ENCODE measurements around the gene PARP3. TPM values are rescaled to one million over a fixed set of nuclear protein-coding genes. Genes with fewer than 3 reads are reported as not detected.
"Not testable (repeated sequence)": the region's sequence is repeated elsewhere in the genome, so short reads cannot be mapped to it uniquely, and the experiment has no call there.

The PARP3 gene
- total and polyA plus RNA-seq, 5 experiments from 2014 or later = 4.6 to 11.7 (median 9.0) TPM

DNA sequence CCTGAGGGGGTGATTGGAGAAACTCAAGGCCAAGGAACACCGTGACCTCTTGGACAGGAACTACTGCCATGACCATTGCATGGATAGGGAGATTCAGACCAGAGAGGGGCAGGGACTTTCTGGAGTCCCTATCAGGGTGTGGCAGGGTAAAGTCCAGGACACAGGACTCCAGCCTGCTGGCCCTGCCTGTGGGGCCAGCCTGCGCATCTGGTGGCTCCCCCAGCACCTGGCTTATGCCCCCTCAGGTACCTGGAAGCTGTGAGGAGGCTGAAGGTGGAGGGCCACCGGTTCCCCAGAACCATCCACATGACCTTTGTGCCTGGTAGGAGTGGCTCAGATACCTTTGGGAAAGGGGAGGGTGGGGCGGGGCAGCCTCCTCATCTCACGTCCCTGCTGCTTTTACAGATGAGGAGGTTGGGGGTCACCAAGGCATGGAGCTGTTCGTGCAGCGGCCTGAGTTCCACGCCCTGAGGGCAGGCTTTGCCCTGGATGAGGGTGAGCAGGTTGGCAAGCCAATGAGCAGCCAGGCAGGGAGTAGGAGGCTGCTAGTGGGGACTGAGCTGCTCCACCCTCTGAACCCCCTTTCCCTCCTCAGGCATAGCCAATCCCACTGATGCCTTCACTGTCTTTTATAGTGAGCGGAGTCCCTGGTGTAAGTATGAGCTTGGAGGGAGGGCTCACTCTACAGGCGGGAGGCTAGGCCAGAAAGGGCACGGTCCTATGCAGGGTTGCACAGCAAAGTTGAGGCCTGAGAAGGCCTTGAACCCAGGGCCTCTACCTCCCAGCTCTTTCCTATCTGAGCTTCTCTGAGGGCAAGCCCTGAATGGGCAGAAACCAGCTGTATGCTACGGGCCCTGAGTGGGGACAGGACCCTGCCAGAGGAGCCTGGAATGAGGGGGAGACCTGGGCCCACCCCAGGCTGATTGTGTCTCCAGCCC lies 44.1 kb downstream of the PARP3 start:
- ATAC-seq = no peak
- Mint-ChIP-seq H3K9me3 (no peaks in the 10 kb centered on the region), H3K36me3 (peaks cover 0 to 2% (median 0%) of the 10 kb centered on the region in 3 donors), H3K27me3 (no peaks in the 10 kb centered on the region), H3K4me1 (peaks cover 14 to 27% (median 23%) of the 10 kb centered on the region in 4 donors), H3K27ac (peak overlapping the region in 7 of 10 donors; percentile 7 to 74 (median 28)), H3K4me3 (peak overlapping the region in 1 of 10 donors; percentile 24)
- POLR2A ChIA-PET = interaction anchor here (0.7 to 2.0 kb wide), 4 partner anchors 9 to 1376 kb away, joined by 3 to 9 read pairs (median 5); partner anchors contain the start of gene RPL29
- no peak for DNase-seq

DNA sequence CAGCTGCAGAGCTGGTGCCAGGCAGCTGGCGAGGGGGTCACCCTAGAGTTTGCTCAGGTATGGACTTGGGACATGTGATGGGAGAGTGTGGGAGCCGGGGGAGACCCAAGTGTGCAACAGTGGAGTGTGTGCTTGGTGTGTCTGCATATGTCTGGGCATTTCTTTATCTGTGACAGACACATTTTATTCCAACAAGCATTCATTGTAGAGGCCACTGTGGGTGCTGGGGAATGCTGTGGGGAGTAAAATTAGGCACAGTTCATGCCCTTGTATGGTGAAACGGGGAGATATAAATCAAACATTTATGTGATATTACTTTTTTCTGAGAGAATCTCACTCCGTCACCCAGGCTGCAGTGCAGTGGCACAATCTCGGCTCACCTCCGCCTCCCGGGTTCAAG lies 45.4 kb downstream of the PARP3 start:
- Mint-ChIP-seq H3K4me1 (peaks cover 13 to 27% (median 18%) of the 10 kb centered on the region in 4 donors), H3K27me3 (no peaks in the 10 kb centered on the region), H3K27ac (peak overlapping the region in 5 of 10 donors; percentile 17 to 73 (median 55)), H3K36me3 (peaks cover 0 to 8% (median 0%) of the 10 kb centered on the region in 3 donors), H3K4me3 (no peak overlapping the region), H3K9me3 (no peaks in the 10 kb centered on the region)
- POLR2A ChIA-PET = interaction anchor here (1.8 to 2.0 kb wide), 2 partner anchors 8 to 11 kb away, joined by 7 to 9 read pairs; partner anchors contain the start of gene RPL29
- DNase-seq = no peak
- ATAC-seq = no peak

DNA sequence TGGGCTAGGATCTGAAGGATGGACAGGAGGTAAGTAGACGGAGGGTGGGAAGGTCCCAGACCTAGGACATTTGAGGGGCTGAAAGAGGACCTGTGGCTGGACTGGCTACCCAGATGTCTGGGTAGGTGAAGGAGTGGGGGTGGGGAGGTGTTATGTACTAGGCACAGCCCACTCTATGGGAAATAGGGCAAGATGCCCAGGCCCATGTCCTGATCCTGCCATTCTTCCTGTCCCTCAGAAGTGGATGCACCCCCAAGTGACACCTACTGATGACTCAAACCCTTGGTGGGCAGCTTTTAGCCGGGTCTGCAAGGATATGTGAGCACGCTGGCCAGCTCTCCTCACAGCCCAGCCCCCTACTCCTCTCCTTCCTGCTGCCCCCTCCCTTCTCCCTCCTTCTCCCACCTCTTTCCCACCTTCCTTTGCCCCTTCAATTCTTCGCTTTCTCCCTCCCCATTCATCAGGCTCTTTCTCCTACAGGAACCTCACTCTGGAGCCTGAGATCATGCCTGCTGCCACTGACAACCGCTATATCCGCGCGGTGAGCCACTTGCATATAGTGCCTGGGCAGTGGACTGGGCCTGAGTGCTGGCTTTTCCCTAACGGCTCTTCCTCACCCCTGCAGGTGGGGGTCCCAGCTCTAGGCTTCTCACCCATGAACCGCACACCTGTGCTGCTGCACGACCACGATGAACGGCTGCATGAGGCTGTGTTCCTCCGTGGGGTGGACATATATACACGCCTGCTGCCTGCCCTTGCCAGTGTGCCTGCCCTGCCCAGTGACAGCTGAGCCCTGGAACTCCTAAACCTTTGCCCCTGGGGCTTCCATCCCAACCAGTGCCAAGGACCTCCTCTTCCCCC lies 46.4 kb downstream of the PARP3 start:
- POLR2A ChIA-PET = no interaction called here
- Mint-ChIP-seq H3K27me3 (no peaks in the 10 kb centered on the region), H3K4me1 (peaks cover 11 to 25% (median 14%) of the 10 kb centered on the region in 4 donors), H3K9me3 (no peaks in the 10 kb centered on the region), H3K36me3 (peaks cover 0 to 17% (median 0%) of the 10 kb centered on the region in 3 donors), H3K27ac (peak overlapping the region; percentile 19 to 82 (median 66)), H3K4me3 (peak overlapping the region in 1 of 10 donors; percentile 56)
- no peak for ATAC-seq
- no peak for DNase-seq

DNA sequence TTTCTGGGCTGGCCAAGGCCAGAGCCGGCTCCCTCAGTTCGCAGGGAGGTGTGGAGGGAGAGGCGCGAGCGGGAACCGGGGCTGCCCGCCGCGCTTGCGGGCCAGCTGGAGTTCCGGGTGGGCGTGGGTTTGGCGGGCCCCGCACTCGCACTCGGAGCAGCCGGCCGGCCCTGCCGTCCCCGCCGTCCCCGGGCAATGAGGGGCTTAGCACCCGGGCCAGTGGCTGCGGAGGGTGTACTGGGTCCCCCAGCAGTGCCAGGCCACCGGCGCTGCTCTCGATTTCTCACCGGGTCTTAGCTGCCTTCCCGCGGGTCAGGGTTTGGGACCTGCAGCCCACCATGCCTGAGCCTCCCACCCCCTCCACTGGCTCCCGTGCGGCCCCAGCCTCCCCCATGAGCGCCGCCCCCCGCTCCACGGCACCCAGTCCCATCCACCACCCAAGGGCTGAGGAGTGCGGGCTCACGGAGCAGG lies 48.4 kb downstream of the PARP3 start:
- not testable (repeated sequence) for H3K27me3 Mint-ChIP-seq, H3K4me3 Mint-ChIP-seq, ATAC-seq, H3K9me3 Mint-ChIP-seq, H3K27ac Mint-ChIP-seq, DNase-seq
- POLR2A ChIA-PET = interaction anchor here (1.2 to 1.3 kb wide), 3 partner anchors 10 to 48 kb away, joined by 3 to 5 read pairs (median 4); partner anchors contain the start of gene ABHD14A
- H3K4me1 Mint-ChIP-seq = peaks cover 18 to 36% (median 25%) of the 10 kb centered on the region in 4 donors
- peaks cover 0 to 36% (median under 1%) of the 10 kb centered on the region in 3 donors for H3K36me3 Mint-ChIP-seq

DNA sequence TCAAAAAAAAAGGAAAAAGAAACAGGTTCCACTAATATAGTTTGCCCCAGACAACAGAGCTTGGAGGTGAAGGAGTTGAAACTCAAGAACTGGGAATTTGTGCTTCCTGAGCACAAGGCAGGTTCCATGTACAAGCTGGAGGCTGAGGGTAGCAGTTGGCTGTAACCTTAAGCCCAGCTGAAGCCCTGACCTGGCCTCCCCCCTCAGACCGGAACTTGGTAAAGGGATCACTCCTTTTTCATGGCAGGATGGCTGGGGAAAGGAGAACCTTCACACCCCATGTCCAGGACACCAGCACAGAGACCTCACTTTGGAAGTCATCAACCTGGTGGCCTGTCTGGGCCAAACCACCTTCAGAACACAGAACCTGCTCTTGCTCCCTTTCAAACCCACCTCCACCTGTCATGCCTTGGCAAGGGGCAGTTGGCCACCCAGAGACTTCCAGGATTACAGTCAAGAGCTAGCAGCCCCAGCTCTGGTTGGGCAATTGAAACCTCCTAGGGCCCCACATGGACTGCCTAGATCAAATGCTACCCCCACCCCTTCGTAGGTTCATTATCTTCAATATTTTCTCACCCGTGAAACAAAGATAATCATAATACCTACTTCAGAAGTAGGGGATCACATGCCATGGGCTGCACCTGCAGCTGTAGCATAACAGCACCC lies 50.0 kb downstream of the PARP3 start:
- ATAC-seq (no peak), DNase-seq (no peak)
- H3K27ac Mint-ChIP-seq = peak overlapping the region in 4 of 10 donors; percentile 15 to 51 (median 31)
- no peaks in the 10 kb centered on the region for H3K9me3 Mint-ChIP-seq
- H3K36me3 Mint-ChIP-seq = peaks cover 0 to 38% (median 2%) of the 10 kb centered on the region in 3 donors
- no peak overlapping the region for H3K4me3 Mint-ChIP-seq
- H3K27me3 Mint-ChIP-seq = no peaks in the 10 kb centered on the region
- POLR2A ChIA-PET = interaction anchor here (1.0 to 2.5 kb wide), 5 partner anchors 9 to 50 kb away, joined by 3 to 16 read pairs (median 4); partner anchors contain the start of genes ABHD14A, ACY1, PARP3 and RRP9
- H3K4me1 Mint-ChIP-seq = peaks cover 22 to 44% (median 31%) of the 10 kb centered on the region in 4 donors

DNA sequence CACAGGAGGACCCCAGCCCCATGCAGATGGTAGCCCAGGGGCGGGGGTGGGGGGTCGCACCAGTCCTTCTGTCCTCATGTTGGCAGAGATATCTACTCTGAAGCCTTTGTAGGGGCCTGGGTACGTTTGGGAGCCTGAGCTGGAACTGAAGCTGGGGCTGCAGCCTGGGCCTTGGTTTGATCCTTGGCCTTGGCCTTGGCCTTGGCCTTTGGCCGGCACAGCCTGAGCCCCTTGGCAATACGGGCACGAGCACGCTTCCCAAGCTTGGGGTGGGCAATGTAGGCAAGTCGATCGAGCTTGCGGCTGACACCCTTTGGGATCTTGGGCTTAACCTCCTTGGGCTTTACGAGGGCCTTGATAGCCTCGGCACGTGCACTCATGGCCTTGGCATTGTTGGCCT lies 51.5 kb downstream of the PARP3 start:
- peaks cover 0 to 38% (median 2%) of the 10 kb centered on the region in 3 donors for H3K36me3 Mint-ChIP-seq
- not testable (repeated sequence) for DNase-seq, H3K27me3 Mint-ChIP-seq, ATAC-seq, H3K9me3 Mint-ChIP-seq
- H3K27ac Mint-ChIP-seq = peak overlapping the region in 8 of 10 donors; percentile 29 to 100 (median 76)
- peak overlapping the region in 7 of 10 donors; percentile 11 to 100 (median 100) for H3K4me3 Mint-ChIP-seq
- H3K4me1 Mint-ChIP-seq = peaks cover 21 to 44% (median 31%) of the 10 kb centered on the region in 4 donors
- POLR2A ChIA-PET = interaction anchor here (0.8 to 4.9 kb wide), 4 partner anchors 8 to 20 kb away, joined by 4 to 37 read pairs (median 20); partner anchors contain the start of genes ABHD14A, ABHD14B and ACY1

DNA sequence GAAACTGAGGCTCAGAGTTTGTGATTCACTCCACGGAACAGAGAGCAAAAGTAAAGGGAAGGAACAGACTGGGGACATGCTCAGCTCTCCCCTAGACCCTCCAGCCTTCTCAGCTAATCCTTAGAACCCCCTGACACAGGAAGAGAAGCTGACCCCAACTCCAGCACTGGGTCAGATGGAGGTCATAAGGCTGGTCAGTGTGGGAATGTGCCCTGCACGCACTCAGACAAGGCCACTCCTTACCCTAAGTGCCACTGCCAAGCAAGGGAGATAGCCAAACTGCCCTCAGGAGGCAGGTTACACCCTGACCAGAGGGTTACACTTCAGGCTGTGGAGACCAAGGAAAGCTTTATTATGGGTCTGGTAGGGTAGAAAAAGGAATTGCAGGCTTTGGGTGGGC lies 52.4 kb downstream of the PARP3 start:
- Mint-ChIP-seq H3K36me3 (peaks cover 0 to 38% (median 2%) of the 10 kb centered on the region in 3 donors), H3K9me3 (no peaks in the 10 kb centered on the region), H3K4me1 (peaks cover 15 to 41% (median 31%) of the 10 kb centered on the region in 4 donors), H3K27ac (peak overlapping the region; percentile 99 to 100 (median 100)), H3K27me3 (peaks cover 0 to under 1% (median 0%) of the 10 kb centered on the region in 5 donors), H3K4me3 (peak overlapping the region; percentile 95 to 100 (median 100))
- POLR2A ChIA-PET = interaction anchor here (1.2 to 4.9 kb wide), 6 partner anchors 11 to 160 kb away, joined by 3 to 37 read pairs (median 18); partner anchors contain the start of genes ABHD14A, ABHD14B, ACY1 and DUSP7
- DNase-seq (no peak), ATAC-seq (no peak)

DNA sequence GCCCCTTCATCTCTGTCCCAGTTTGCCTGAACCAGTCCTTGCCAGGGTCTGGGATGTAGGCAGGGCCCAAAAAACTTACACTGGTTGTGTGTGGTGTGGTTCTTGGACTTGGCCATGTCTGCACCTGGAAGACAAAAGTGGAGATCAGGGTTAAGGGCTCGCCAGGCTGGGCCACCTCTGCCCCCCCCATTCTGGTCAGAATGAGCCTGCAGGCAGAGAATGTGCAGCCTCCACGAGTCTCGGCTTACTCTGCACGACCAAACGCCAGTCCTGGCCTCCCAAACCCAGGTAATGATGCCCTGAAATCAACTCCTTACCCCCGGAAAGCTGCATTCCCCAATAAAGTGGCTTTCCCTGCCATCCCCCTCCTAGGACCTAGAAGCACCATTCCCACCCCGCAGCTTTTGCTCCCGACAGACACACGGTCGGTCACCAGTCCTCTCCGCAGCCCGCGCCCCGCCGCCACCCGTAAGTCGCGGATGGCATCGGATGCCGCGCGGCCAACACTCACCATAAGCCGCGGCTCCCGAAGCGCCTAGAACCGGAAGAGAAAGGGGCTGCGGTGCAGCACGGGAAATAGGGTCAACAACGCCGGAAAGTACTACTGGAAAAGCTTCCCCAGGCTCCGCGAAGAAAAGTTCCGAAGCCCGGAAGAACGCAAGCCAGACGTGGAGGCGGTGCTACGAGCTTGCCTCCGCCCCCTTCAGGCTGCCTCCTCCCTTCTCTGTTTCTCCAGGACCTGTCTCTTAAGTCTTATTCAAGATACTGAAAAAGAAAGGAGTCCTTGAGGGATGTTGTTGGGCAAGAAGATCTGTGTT lies 53.4 kb downstream of the PARP3 start, which contains the start of gene RPL29:
Gene RPL29, minus strand, starts transcription at position 550 of the 818 bp plus-strand sequence. Its CDS starts 434 bp downstream, at position 116.
- DNase-seq (peak; percentile 78 to 94 (median 92)), ATAC-seq (peak; percentile 95 to 97)
- no peaks in the 10 kb centered on the region for H3K9me3 Mint-ChIP-seq
- H3K27me3 Mint-ChIP-seq = peaks cover 0 to 1% (median 0%) of the 10 kb centered on the region in 5 donors
- peak within 1 kb of the TSS; percentile 99 to 100 (median 100) for H3K27ac Mint-ChIP-seq
- POLR2A ChIA-PET = interaction anchor here (0.7 to 4.9 kb wide), 21 partner anchors 9 to 1426 kb away, joined by 3 to 37 read pairs (median 4); partner anchors contain the start of genes ABHD14A, ABHD14B, ACY1 and DUSP7
- peaks cover 0 to 38% (median 2%) of the 10 kb centered on the region in 3 donors for H3K36me3 Mint-ChIP-seq
- H3K4me1 Mint-ChIP-seq = peaks cover 15 to 41% (median 31%) of the 10 kb centered on the region in 4 donors
- H3K4me3 Mint-ChIP-seq = peak within 1 kb of the TSS; percentile 95 to 100 (median 100)

DNA sequence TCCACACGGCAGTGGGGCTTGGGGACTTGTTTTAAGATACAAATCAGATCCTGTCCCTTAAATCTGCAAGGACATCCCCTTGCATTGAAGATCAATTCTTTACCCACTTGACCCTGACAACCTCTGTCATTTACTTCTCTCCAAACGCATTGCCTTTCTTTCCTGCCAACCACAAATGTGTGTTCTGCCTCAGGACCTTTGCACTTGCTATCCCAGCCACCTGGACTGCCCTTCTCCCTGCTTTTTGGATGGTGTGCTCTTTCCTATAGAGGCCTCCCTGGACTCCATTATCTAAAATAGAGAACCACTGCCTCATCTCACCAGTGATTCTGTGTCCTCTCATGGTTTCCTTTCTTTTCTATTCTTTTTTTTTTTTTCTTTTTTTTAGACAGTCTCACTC lies 55.0 kb downstream of the PARP3 start:
- peaks cover 0 to 35% (median 2%) of the 10 kb centered on the region in 3 donors for H3K36me3 Mint-ChIP-seq
- DNase-seq = no peak
- peak overlapping the region in 7 of 10 donors; percentile 22 to 67 (median 43) for H3K4me3 Mint-ChIP-seq
- H3K27ac Mint-ChIP-seq = peak overlapping the region in 5 of 10 donors; percentile 15 to 80 (median 60)
- H3K4me1 Mint-ChIP-seq = peaks cover 21 to 46% (median 31%) of the 10 kb centered on the region in 4 donors
- ATAC-seq = no peak
- peaks cover 0 to 1% (median 0%) of the 10 kb centered on the region in 5 donors for H3K27me3 Mint-ChIP-seq
- H3K9me3 Mint-ChIP-seq = no peaks in the 10 kb centered on the region
- POLR2A ChIA-PET = interaction anchor here (4.9 kb wide), 1 partner anchor 14 kb away, joined by 37 read pairs; the partner anchor contains the start of gene ACY1

DNA sequence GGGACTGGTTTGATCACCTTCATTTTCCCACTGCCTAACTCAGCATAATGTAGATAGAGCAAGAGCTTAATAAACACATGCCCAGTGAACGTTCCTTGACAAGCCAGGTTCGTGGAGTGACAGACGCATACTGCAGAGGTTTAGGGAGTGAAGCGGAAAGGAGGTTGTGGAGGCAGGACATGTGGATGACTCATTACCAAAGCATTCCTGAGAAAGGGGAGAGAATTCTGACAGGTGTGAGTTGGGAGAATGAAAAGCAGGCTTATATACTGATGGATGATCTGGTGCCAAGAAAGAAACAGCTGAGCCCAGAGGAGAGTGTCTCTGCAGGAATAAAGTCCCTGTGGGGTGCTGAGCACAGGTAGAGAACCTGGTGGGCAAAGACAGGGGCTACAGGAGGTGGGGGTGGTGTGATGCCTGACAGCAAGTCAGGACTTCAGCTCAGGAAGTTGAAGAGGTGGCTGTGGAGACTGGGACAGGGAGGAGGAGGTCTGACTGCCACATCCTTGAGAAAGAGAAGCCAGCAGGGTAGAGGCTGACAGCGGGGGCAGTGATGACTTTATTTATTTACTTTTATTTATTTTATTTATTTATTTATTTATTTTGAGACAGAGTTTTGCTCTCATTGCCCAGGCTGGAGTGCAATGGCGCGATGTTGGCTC lies 55.9 kb downstream of the PARP3 start:
- POLR2A ChIA-PET = interaction anchor here (4.9 kb wide), 1 partner anchor 15 kb away, joined by 37 read pairs; the partner anchor contains the start of gene ACY1
- Mint-ChIP-seq H3K27me3 (peaks cover 0 to 1% (median 0%) of the 10 kb centered on the region in 5 donors), H3K27ac (peak overlapping the region in 3 of 10 donors; percentile 3 to 45 (median 28)), H3K4me1 (peaks cover 19 to 38% (median 26%) of the 10 kb centered on the region in 4 donors), H3K4me3 (no peak overlapping the region), H3K36me3 (peaks cover 0 to 26% (median 2%) of the 10 kb centered on the region in 3 donors), H3K9me3 (no peaks in the 10 kb centered on the region)
- DNase-seq (no peak), ATAC-seq (no peak)
